ENCODE measurements around the gene SHLD2. TPM values are rescaled to one million over a fixed set of nuclear protein-coding genes. Genes with fewer than 3 reads are reported as not detected.
A peak's percentile ranks its signal among the peaks of the same experiment; 100 is the strongest.

SHLD2 gene
- total and polyA plus RNA-seq, 2 of the 13 experiments (the other 11 are each of a cell fraction or from before 2014, with no cell fraction given): 25.7 to 53.7 TPM

DNA sequence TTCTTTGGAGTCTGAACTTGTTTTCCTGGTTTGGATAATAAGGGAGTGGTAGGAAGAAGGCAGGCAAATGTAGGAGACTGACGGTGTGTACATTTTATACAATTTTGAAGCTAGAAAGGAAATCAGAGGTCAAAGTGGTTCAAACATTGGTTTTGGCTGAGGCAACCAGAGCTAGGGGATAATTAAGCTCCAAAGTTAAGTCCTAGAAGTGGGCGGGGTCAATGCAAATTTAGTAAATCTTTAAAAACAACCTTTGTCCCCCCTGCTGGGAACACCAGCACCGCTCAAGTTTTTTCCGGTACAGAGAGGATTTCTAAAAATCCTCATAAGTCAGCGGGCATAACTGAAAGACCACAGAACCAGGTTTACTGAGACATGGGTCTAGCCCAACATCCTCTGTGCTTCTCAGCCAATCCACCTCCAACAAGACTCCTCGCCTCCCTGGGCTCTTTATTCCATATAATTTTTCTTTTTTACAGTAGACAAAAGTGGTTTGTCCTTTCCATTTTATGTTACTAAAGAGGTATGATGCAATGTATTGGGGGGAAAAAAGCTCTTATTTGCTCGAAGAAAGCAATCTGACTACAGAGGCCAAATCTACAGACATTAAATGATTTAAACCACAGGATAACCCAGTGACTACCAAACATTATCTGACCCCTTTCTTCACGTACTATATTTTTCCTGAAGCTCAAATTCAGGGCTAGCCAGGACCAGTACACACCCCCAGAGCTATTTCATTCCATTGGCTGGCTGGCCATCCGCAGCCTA lies 2.0 kb upstream of the SHLD2 start (continued):
- TF ChIP-seq ELK4 (CRISPR knock-in tag; IDR thresholded peaks at IDR 0.05; ENCODE audit: borderline replicate concordance) (no peak), POLR2AphosphoS5 (IDR thresholded peaks at IDR 0.05; ENCODE audit: low read depth, low read length) (peak; percentile 87), ZSCAN12 (CRISPR knock-in tag; IDR thresholded peaks at IDR 0.05) (0 out of 2 replicates have a peak, but pooled peaks have one; percentile 56), WIZ (CRISPR knock-in tag; IDR thresholded peaks at IDR 0.05) (no peak), ZNF761 (CRISPR knock-in tag; conservative IDR thresholded peaks at IDR 0.05) (no peak), ZNF326 (CRISPR knock-in tag; IDR thresholded peaks at IDR 0.05; ENCODE audit: borderline replicate concordance) (no peak), REPIN1 (CRISPR knock-in tag; IDR thresholded peaks at IDR 0.05; ENCODE audit: borderline replicate concordance, low read depth) (no peak; the same call in 1 of the 2 replicates), ZNF142 (CRISPR knock-in tag; IDR thresholded peaks at IDR 0.05) (no peak; the same call in 1 of the 2 replicates), ZNF136 (CRISPR knock-in tag; IDR thresholded peaks at IDR 0.05; ENCODE audit: low read depth) (no peak), HNRNPH1 (optimal IDR thresholded peaks at IDR 0.05; ENCODE audit: low read depth, low read length) (no peak), MAX (IDR thresholded peaks at IDR 0.05) (0 out of 2 replicates have a peak, but pooled peaks have one; percentile 6), TBP (CRISPR knock-in tag; IDR thresholded peaks at IDR 0.05) (no peak), DNMT3B (CRISPR knock-in tag; conservative IDR thresholded peaks at IDR 0.05) (no peak), ZNF234 (CRISPR knock-in tag; conservative IDR thresholded peaks at IDR 0.05) (no peak), SPEN (CRISPR knock-in tag; IDR thresholded peaks at IDR 0.05; ENCODE audit: low read depth) (peak; percentile 34; the same call in 1 of the 2 replicates), MTF2 (CRISPR knock-in tag; IDR thresholded peaks at IDR 0.05; ENCODE audit: borderline replicate concordance) (no peak), ZBTB3 (CRISPR knock-in tag; IDR thresholded peaks at IDR 0.05; ENCODE audit: borderline replicate concordance, low read depth) (no peak), AGO1 (IDR thresholded peaks at IDR 0.05; ENCODE audit: low read depth, low read length, poor library complexity, severe bottlenecking) (no peak), SIN3B (IDR thresholded peaks at IDR 0.05; ENCODE audit: low read length) (no peak), ZNF382 (CRISPR knock-in tag; IDR thresholded peaks at IDR 0.05; ENCODE audit: borderline replicate concordance) (no peak), TRIM24 (CRISPR knock-in tag; IDR thresholded peaks at IDR 0.05) (no peak)
- TF ChIP-seq, protein P1, sequence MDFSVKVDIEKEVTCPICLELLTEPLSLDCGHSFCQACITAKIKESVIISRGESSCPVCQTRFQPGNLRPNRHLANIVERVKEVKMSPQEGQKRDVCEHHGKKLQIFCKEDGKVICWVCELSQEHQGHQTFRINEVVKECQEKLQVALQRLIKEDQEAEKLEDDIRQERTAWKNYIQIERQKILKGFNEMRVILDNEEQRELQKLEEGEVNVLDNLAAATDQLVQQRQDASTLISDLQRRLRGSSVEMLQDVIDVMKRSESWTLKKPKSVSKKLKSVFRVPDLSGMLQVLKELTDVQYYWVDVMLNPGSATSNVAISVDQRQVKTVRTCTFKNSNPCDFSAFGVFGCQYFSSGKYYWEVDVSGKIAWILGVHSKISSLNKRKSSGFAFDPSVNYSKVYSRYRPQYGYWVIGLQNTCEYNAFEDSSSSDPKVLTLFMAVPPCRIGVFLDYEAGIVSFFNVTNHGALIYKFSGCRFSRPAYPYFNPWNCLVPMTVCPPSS (IDR thresholded peaks at IDR 0.05): no peak
